PC-9 (cell line): ENCODE data around the gene LIMCH1.

Experiments
- CTCF ChIP-seq: fragments of 200-600 bp; sonication (generic); conservative IDR thresholded peaks from 2 replicates; pipeline ENCODE4 v1.6.1; 2017; ENCODE audit warnings: mixed run types, antibody characterized with exemption, mild to moderate bottlenecking, moderate library complexity
- EZH2 ChIP-seq: fragments of 200-600 bp; sonication (generic); IDR thresholded peaks from 2 replicates; pipeline ENCODE4 v1.8.0; 2017; ENCODE audit warnings: antibody characterized with exemption, low read depth

GRCh38 chr4:41559940-41560516, 22.1 kb downstream of the LIMCH1 start:
- TF ChIP-seq CTCF (no peak), EZH2 (no peak)
